GM21390 (cell line): ENCODE data around the gene CADPS.

Experiments
- ATAC-seq: cut with Tn5 transposase; IDR thresholded peaks from one replicate; pipeline ENCODE4 v1.9.1; 2021; ENCODE audit not compliant: unreplicated experiment

The CADPS gene

DNA sequence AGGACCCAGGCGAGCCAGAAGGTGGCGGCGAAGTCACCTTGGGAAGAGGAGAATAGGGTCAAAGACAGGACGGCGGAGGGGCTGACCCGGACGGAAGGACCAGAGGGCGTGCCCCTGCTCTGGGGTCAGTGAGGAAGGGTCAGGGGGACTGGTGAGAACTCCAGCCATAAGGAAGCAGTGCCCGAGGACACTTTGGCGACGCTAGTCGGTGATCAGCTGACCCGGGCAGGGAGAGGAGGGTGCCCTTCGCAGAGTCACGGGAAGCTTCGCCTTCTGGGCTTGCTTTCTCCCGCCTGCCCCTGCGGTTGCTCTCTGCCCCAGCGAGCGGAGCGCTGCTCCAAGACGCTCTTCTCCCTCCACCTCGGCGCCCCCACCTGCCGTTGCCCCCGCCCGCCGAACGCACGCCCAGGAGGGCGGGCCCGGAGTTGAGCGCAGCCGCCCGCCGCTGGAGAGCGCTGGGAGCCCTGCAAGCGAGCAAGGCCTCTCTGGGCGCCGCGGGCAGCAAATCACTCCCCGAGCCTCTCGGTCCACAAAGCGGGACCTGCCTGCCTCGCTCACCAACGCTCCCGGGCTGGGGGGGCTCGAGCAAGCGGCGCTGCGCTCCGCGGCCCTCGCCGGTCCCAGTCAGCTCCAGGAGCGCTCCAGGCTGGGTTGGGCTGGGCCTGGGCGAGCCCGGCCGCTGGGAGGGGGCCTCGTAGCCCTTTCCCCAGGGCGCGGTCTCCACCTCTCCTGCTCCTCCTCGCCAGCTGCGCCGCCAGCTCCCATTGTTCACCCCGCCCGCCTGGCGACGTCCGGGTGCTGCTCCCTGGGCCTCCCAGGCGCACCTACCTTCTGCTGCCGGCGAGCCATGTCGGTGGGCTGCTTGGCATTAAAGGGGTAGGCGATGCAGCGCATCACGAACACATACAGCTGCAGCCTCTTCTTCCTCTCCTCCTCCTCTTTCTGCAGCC is 1.2 kb downstream of the CADPS start:
- ATAC-seq = no peak

DNA sequence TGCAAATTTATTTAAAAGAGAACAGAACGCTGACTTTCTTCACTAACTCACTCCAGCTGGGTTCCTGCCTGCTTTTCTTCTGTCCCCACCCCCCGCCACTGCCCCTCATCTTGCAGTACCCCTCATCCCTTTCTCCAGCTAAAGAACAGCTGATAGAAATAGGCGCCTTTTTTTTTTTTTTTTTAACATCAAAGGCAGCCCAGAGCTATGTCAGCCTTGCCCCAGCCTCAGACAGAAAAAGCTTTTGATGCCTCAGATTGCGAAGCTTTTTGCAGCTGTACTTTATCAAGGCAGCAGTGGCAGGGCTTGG is 1.8 kb downstream of the CADPS start:
- ATAC-seq = no peak

DNA sequence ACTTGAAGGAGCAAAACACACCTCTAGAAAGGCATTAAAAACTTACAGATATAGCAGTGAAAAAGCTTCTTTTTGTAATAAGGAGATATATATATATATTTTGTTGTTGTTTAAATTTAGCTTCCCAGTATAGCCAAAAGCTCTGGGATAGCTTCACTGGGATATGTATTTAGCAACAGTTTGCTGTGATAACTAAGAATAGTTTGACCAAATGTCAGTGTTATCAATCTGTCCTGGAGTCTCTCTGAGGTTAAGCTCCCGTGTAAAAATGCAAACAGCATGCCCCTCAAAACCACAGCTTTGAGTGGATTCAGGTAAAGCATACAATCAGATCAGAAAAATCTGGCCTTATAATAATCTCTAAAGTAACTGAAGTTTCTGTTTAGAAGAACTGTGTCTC is 2.9 kb downstream of the CADPS start:
- no peak for ATAC-seq

DNA sequence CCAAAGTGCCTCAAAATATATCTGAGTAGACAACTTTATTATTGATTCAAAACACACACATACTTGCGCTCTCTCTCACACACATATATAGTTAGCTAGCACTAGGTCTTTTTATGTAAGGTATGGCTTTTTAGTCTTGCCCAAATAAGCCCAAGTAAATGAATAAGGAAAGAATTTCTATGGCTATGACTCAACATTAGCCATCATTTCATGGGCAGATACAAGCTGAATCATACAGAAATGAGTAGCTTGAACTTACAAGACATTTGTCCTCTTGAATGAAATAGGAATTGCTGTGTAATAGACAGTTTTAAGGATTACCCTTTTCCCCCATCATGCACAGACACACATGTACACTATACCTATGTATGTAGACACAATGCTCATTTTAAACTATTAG is 4.9 kb downstream of the CADPS start:
- ATAC-seq = no peak

DNA sequence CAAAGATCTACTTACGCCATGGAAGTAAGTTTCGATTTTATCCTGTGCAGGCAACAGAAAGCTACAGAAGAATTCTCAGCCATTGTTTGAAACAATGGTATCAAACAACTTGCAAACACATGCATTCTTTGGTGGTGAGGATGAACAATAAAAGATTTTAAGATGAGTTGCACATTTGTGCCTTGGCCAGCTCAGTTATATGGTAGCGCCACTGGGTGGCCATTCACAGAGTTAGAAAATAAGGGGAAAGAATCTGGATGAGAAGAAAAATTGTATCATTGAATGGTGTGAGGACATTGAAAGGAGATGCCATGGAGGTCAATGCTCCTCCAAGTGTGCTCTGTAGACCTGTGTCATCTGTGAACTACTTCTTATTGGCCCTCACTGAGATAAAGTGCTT is 11.6 kb downstream of the CADPS start:
- ATAC-seq = no peak

DNA sequence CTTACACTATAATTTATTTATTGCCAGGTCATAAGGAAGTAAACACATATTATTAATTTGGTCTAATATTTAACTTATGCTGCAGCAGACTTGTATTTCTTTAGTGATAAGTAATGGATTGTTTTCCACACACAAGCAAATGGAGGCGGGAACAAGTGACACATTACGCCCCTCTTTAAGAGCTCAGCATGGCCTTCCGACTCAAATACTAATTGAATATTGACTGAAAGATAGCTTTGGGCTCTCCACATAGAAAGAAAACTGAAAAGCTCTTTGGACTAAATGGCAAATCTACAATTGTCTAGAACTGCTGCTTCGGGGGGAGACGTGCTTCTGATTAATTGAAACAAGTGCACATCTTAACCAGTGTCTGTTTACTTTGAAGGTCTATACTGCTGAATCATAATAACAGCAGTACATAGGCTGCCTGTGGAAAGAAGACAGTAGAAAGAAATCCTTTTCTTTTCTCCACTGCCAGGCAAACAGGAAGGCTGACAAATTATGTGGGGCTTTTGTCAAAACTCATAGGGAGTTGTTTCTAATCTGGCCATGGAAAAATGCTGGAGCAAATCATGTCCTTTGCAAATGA is 15.9 kb downstream of the CADPS start:
- no peak for ATAC-seq

DNA sequence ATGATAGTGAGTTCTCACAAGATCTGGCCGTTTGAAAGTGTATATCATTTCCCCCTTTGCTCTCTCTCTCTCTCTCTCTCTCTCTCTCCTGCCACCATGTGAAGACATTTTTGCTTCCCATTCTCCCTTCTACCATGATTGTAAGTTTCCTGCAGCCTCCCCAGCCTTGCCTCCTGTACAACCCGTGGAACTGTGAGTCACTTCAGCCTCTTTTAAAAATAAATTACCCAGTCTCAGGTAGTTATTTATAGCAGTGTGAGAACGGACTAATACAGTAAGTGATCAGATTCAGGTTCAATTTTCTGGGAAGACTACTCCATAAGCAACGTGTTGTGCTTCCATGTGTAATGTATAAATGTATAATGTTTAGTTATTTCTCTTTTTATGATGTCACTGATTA is 29.2 kb downstream of the CADPS start:
- ATAC-seq = no peak

DNA sequence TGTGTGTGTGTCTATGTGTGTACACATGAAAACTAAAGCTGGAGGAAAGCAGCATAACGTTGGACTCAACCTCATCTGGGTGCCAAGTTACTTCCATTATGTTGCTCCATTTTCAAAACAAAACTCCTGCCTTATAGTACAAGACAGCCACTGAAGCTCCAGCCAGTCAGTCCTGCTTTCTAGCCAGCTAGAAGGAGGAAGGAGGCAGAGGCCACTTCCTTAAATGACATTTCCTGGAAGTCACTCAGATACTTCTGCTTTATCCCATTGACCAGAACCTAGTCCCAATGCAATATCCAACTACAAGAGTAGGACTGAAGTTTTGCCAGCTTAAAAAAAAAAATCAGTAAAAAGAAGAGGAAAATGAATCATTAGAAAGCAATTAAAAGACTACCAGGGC is 31.7 kb downstream of the CADPS start:
- ATAC-seq = no peak

DNA sequence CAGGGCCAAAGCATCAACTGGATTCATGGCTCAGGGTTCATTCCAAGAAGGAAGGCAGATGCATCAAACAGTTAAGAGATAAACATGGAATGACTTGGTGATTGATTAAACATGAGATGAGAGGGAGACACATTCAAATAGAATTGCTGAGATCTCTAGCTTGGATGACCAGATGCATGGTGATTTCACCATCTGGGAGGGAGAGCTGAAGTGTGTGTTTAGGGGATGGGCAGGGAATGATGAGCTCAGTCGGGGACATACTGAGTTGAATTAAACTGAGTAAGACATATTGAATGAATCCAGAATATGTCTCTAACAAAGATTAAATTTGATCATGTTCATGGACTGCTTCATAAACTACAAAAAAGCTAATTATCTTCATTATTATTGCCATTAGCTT is 35.5 kb downstream of the CADPS start:
- ATAC-seq = no peak

DNA sequence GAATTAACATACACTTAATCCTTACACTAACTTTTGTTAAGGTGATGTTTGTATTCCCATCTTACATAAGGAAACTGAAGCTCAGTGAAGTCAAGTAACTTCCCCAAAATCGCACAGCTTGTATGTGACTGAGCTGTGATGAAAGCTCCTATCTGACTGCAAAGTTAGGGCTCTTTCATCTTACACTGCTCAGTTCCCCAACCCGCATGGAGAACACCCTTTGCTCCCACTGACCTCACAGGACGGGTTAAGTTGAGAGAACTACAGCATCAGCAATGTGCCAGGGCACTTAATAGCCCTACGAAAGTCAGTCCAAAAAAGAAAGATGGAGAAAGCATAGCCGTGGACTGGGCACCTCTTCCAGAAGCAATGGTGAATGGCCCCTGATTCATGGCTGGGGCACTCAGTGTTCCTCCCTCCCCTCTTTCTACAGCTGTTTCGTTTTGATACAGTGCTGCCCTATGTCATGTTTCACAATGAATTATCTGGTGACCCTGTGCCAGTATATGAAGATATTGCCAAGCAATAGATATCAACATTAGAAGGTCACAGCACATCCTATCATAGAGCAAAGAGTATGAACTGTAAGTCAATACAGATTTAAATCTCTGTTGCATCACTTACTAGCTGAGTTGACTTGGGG is 38.0 kb downstream of the CADPS start:
- ATAC-seq = no peak

DNA sequence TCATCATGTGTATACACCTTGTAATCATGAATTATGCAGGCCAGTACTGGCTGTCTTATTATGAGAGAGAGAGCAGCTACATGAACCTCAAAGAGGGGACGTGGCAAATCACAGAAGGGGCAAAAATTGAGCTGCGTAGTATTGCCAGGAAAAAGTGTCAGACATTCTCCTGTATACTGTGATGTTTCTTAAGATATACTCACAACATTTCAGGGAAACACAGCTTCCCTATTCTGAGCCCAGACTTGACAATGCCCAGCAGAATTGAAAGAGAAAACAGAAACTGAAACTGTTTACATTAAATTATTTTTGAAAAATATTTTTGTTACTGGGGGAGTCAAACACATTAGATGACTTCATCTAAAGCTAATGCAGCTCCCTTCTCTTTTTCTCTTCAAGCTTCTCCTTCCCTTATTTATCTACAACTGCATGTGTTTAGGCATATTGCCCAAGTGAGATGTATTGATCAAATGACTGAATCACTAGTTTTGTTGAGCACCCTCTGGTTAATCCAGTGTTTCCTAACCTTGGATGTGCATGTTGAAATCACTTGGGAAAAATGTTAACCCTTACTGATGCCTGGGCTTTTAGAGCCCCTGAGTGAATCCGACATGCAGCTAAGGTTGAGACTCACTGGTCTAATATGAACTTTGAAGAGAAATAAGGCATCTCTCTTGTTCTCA is 39.5 kb downstream of the CADPS start:
- peak; percentile 75 for ATAC-seq

DNA sequence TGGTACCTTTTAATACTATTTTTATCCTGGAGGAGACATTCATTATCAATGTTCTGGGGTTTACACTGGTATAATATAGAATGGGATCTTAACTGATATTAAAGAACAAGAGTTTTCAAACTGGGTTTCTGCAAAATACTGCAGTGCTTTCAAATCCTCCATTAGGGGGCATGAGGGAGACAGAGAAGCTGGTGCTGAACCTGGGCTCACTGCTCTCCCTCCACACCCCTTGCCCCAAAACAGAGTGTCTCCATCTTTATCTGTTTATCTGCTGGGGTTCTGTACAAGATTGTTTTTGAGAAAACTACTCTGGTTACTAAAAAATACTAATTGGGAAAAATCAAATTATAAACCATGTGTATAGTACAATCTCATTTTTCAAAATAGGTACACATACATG is 41.7 kb downstream of the CADPS start:
- ATAC-seq = no peak

DNA sequence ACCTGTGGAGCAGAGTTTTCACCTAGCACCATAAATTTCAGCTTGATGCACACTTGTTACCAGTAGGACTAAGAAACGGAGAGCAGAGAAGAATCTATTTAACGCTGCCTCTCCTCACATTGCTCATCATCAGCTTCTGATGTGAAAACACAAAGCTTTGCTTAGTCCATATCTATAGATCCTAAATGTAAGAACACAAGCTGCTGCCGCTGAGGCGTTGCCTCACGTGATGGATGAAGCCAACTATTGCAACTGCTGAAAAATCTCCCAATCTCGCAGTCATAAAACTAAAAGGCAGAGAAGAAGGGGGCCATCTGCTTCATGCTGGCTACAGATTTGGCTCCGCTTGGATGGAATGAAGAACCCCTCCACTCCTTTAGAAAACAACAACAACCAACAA is 42.7 kb downstream of the CADPS start:
- ATAC-seq = no peak

DNA sequence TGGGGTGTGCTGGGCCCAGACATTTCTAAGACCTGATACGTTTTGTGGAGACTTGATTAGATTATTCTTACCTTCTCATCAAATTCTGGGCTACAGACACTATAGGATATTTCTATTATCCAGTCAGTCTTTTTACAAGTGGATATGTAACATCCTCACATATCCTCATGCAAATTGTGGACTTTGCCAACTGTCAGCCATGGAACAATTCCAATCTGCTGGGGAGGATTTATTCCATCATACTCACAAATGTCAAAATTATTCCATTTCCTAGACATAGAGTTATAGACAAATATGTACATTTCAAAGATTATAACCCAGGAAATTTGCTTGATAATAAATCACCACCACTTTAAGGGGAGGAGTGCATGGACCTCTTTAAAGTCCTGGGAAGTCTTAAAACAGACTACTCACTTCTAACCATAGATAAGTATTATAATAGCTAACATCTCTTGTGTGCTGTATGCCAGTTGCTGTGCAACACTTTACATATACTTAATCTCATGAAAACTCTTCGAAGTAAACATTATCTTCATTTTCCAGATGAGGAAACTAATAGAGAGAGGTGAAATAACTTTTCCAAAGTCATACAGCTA is 44.4 kb downstream of the CADPS start:
- no peak for ATAC-seq

DNA sequence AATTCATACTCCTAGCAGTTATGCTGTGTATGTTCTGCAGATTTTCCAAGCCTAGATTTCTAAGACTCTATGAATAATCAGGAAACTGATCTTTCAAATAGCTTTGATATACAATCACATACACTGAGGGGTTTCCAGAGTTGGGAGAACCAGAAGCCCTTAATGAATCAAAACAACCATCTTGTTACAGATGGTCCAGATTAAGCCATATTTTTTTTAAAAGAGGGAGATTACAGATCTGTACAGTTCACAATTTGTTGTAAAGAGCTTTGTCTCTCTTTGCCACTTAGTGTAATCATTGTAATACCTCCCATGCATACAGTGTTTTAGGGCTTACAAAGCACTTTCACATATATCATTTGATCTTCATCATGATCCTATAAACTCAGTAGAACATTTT is 47.7 kb downstream of the CADPS start:
- ATAC-seq = no peak

DNA sequence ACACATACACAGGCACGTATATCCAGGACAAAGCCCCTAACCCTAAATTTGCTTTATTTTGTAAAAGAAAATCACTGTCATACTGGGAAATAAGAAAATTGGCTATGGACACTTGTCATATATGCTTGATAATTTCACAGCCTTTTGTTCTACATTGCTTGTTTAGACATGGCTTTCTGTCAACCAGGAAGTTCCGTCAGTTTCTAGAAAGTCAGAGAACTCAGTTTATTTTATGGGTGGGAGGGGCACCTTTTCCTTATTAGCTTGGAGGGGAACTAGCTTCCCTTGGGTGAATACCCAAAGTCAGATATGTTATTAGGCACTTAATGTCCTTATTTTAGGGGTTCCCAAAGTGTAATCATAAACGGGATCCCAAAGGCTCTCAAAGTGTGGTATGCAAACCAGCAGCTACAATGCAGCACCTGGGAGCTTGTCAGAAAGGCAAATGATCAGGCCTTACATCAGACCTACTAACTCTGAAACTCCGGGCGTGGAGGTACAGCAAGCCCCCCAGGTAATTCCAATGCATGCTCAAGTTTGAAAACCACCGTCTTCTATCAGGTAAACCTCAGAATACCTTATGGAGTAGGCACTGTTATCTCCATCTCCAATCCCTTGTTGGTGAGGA is 50.1 kb downstream of the CADPS start:
- ATAC-seq = no peak

DNA sequence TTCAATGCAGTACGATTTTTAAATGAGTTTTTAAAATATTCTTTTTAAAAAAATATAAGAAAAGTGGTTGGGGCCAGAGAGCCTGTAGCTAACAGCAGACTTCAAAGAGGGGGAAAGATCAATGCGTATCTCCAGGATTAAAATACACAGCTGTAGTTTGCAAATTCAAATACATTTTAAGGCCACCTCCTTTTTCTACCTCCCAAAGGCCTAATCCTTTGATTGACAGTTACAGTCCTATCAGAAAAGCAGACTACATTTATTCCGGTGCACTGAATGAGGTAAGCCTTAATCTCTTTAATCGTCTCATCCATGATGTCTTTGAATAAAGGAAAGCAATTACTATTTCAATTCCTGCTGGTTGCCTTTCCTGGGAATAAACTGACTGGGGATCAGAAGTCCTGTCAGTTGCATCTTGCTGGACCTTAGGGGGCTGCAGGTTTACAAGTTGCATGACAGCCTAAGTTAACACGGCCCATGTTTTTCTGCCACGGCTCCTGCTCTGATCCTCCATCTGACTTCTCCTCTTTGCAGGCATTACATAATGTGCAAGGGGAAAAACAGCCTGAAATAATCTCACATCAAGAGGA is 51.7 kb downstream of the CADPS start:
- no peak for ATAC-seq

DNA sequence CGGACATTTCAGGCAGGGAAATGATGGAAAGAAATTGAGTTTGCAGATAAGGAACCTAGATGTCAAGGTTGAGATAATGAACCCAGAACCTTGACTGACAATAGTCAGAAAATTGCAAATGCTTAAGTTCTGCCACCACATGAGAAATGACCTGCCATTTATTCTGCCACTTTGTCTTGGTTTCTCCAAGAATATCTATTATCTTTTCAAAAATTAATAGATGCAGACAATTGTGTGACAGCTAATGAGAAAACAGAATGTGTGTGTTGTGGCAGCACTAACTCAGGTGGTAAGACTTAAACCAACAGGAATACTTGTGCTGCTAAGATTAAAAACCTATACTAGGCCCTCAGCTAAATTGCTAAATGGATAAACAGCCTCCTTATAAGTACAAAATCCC is 52.3 kb downstream of the CADPS start:
- ATAC-seq = no peak

DNA sequence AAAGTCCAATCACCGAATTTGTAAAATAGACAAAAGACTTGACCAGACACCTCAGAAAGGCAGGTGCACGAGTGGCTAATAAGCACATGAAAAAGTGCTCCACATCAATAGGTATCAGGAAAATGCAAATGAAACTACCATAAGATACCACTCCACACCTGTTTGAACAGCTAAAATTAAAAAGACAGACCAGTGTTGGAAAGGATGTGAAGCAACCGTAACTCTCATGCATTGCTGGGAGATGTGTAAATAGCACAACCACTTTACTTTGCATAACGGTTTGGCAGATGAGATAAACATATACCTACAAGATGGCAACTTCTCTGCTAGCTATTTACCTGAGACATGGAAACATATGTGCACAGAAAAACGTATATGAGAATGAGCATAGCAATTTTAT is 56.9 kb downstream of the CADPS start:
- ATAC-seq = peak; percentile 88

DNA sequence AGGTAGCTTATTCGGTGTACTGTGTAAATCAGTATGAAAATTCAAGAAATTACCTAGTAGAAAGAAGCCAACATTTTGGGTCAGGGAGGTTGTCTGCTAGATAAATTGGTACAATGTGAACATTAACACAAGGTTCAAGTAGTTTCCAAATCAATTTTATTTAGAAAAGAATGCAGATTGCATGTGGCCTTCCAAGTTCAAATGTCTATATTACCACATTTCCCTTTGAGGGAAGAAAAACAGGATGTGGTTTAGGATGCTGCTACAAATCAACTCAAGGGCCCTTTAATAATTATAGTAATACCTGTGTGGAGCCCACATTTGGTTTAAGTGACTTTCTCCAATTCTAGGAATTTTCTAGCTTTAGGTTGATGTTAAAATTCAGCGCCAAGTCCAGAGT is 57.5 kb downstream of the CADPS start:
- no peak for ATAC-seq

DNA sequence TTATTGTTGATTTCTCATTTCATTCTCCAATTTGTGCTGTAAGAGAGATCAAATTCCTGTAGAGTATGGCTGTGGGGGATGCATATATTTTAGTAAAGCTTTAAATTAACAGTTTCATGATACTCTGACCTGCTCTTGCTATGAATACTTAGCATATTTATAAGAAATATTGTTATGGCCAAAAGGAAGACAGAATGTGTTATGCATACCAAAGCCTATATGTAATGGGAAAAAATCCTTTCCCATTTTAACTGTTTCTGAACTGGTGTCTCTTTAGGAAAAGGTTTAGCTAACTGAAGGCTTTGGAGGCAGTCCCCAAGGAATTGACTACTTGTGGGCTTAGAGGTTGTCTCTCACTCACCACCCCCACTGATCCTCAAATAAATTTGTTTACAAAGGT is 59.2 kb downstream of the CADPS start:
- ATAC-seq = no peak
